Renal pelvis (tissue), 4 donors: ENCODE measurements around the gene ZBTB20. TPM values are rescaled to one million over a fixed set of nuclear protein-coding genes. Genes with fewer than 3 reads are reported as not detected.

Experiments used
- DNase-seq: peaks from one replicate; pipeline ENCODE4 v3.0.0-alpha.2; 2013
- polyA plus RNA-seq, 3 donors: library from polyadenylated mRNA; unstranded; fragments of 120-200 nt; gene quantifications; one replicate each; pipeline ENCODE4 v1.2.1, GENCODE V29; 2013; ENCODE audit not compliant: insufficient read length in 3 of 3

The ZBTB20 gene
- polyA plus RNA-seq, 3 donors = 4.4 to 6.3 (median 5.9) TPM

DNA sequence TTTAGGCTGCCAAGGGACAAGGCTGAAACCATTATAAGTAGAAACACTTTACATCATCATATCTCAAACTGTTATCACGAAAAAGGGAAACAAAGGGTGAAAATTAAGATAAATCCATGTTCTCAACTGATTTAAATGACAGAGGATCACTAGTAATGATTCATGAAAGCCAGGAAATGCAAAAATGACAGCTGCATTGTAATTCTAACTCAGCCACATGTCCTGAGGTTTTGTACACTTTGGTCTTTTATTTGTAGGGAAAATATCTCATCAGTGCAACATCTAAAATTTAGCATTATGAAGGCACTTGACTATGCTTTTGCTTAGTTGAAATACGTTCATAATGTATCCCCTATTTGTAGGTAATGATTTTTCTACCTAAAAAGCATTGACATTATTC is 473.6 kb downstream of the ZBTB20 start:
- DNase-seq = no peak

DNA sequence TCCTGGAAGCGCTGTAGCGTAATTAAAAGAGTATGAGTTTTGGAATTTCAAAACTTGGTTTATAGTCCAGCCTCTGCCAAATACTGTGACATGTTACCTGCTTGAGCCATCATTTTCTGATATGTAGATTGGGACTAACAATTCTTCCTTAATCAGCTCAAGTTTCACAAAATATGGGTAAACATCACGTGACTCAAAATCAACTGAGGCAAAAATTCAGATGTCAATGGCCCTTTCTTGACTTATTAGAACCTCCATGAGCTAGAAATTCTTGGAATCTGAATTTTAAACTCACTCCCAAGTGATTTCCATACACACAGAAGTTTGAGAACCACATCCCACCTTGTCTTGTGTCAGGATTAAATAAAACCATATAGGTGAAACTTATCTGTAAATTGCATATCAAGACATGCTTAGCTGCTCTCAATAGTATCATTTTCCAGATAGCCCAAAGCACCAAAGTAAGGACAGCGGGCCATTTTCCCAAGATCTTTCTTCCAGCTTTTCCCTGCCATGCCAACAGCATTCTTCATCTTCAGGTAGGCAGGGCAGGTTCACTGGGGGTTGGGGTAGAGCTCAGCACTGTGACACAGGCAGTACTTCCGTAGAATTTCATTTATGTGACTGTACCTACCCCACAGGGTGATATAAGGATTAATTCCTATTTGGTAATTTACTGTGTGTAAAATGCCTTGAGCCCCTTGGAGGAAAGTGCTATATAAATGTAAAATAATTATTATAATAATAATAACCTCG is 474.2 kb downstream of the ZBTB20 start:
- no peak for DNase-seq

- no peak for DNase-seq
Observed at GRCh38 chr3:114671741-114672510, 475.2 kb downstream of the ZBTB20 start.

DNA sequence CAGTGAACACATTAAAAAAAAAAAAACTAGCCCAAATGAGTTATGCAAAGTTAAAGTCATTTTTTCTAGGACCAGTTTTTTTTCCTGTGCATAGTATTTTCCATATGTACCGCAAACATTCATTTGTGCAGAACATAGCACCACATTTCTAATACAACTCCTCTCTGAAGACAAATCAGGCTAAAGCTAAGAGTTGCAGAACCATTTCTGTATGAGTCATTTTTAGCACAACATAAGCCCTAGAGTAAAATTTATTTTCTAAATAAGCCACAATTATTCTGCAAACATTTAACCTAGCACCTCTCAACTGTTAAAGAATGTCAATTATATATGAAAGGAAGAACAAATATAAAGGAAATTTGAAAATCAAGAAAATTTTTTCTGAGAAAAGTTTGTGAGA is 477.5 kb downstream of the ZBTB20 start:
- DNase-seq = no peak

DNA sequence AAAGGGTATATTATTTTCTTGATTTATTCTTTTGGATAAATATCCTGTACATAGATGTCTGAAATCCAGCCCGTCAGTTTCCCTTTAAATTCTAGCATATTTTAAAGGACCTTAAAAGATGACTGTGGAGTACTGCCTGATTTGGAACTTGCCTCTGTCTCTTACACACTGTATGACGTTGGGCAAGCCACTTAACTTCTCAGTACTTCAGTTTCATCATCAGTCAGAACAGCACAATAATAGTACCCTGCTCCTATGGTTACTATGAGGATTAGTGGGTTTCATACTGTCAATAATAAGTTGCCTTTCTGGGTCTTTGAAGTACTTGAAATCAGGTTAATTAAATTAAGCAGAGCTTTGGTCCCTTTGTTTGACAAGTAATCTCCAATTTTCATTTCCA is 479.0 kb downstream of the ZBTB20 start:
- no peak for DNase-seq

DNA sequence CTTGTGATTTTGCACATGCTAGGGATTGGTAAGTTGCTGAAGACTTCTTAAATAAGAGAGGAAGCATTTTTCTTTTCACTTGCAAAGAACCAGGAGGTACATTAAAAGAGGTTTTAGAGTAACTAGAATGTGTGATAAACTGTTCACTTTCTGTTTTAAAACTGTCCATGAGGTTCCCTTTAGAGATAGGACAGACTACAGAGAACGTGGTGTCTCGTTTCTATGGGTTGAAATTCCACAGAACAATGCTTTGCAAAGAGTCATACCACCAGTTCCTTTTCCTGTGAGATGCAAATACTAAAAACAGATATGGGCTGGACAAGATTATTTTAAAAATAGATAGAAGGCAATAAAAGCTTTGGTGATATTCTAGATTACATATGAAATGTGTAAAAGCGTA is 480.5 kb downstream of the ZBTB20 start:
- DNase-seq = no peak

DNA sequence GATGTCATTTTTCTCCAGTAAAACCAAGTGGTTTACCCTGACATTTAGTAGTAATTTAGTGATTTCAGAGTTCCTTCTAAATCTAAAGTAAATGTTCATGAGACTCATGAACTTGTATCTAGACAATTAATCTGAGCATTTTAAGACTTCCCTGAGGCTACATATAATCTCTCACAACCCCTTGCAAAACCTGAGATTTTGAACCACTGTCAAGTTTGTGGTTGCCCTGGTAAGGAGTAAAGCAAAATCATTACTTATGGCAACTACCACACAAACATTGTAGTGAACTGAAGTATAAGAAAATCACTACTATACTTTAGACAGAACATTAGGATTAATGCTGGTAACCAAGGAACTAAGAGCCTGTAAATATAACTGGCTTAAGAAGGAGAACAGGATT is 483.1 kb downstream of the ZBTB20 start:
- no peak for DNase-seq

DNA sequence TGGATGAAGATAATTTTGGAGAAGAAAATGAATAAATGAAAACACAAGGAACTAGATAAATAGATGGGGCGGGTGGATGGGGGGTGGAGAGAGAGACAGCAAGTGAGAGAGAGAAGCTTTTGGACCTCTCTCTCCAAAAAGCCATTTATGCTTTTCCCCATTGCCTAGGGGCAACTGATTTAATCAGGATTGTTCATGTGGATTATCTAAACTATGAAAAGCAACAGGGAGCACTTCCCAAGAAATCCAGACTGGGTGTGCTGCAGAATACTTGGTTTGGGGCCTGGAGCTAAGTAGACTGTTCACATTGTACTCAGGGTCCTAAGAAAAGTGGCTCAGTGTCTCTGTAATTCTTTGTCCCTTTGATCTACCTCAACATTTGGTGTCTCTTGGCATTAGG is 486.3 kb downstream of the ZBTB20 start:
- DNase-seq = no peak

DNA sequence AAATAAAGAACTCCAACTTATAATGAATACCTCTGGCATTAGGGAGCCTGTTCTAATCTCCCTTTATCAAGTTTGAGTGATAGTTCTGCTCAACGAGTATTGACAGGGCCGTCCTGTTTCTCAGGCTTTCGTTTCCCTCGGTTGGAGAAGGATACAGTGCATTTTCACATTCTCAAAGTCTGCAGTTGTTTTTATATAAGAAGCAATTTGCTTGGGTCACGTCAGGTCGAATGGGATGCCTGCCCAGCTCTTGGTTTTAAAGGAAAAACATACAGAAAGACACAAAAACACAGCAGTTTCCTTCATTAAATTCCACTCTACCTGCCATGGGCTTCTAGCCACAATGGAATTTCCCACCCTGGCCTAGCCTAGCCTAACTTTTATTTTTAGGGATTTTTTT is 487.0 kb downstream of the ZBTB20 start:
- peak; percentile 36 for DNase-seq

DNA sequence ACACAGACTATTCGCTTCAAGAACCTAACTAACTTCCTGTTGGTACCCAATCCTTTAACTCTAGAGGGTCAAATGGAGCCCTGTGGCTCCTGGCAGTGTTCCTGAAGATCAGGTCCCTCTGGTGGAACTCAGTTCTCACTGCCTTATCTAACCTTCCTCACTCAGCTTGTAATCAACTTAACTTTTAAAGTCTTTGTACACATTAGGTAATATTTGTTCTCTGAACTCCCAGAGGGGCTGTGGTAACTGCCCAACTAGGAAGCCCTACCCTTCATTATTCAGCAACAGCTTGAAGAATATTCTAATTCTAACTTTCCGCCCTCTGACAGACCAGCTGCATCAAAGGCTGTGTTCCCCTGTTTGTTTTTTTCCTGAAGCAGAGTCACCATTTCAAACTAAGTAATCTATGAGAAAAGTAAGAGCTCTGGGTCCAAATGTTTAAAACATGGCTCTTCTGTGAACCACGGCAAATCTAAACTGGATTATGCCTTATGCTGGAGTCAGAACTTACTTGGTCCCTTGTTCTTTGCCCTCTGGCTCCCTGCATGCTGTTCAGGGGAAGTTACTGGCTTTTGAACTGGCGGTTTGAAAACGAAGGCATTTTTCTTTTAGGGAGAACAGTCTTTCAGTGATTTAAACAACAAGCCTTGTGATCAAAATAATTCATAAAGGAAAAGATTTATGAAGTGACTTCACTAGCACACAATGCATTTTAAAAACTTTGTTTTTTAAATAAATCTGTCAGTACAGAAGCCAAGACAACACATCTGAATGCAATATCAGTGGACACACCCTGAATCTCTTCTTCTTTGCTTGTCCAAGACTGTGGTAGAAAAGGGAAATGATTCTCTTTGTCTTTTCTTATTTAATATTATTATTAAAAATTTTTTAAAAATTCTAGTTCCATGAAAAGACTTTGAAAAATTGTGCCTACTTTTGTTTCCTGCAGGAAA is 487.7 kb downstream of the ZBTB20 start:
- no peak for DNase-seq

- no peak for DNase-seq
Observed at GRCh38 chr3:114651555-114651954, 495.5 kb downstream of the ZBTB20 start.

- DNase-seq = no peak
Observed at GRCh38 chr3:114650808-114651207, 496.3 kb downstream of the ZBTB20 start.

GRCh38 chr3:114649331-114649730 is 497.8 kb downstream of the ZBTB20 start:
- no peak for DNase-seq

GRCh38 chr3:114646526-114646925 is 500.6 kb downstream of the ZBTB20 start:
- DNase-seq = no peak

GRCh38 chr3:114645392-114645791 is 501.7 kb downstream of the ZBTB20 start:
- DNase-seq = no peak

GRCh38 chr3:114644367-114644766 is 502.7 kb downstream of the ZBTB20 start:
- no peak for DNase-seq

DNA sequence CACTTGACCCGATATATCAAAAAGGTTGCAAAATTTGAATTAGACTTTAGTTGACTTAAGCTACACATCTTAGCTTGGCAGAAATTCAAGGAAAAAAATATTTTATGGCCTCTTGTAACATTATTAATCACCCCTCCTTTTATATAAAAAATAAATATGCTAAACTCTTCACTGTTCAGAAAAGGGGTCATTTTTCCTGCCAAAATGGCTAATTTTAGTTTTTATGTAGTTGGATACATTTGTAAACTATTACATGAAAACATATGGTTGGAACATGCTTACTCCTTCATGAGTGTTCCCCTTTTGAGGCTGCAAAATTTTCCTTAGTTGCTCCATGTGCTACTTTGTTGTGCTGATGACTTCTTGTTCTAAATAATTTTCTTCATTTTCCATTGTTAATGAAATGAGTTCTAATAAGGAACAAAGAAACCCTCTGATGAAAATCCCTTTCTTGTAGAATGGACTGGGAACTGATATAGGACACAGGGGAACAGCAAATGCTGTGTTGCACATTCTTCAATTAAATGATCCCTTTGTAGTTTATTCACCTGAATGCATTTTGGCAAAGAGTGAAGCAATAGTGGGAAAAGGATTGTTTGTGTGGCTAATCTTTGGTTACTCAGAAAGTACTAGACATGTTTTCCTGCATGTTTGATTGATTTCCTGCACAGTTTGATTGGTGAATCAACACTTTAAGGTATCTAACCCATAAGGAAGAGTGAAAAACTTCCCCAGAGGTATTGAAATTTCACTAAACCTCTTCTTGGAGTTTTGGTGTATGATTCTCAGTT is 503.9 kb downstream of the ZBTB20 start:
- DNase-seq = no peak

DNA sequence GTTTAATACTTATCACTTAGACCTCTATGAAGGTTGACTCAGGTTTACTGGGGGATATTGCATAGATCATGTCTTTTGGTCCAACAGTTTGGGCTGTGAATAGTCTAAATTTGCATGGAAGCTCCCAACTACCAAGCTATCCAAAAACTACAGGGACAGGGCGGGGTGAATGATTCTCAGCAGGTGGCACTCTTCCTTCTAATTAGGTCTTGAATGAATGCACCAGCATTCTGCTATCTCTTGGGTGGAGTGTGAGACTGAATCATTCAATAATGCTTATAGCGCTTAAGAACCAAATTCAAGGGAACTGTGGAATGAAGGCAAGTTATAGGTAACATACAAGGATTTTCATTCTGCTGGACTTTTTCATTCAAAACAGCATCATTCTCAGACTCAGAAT is 507.0 kb downstream of the ZBTB20 start:
- no peak for DNase-seq

GRCh38 chr3:114639171-114639570 is 507.9 kb downstream of the ZBTB20 start:
- DNase-seq = no peak

DNA sequence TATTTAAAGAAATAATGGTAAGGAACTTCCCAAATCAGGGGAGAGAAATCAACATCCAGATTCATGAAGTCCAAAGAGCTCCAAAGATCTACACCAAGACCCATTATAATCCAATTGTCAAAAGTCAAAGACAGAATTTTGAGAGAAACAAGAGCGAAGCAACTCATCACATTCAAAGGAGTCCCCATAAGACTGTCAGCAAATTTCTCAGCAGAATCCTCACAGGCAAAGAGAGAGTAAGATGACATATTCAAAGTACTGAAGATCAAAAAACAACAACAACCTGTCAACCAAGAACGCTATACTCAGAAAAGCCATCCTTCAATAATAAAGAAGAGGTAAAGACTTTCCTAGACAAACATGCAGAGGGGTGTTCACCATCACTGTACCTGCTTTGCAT is 511.2 kb downstream of the ZBTB20 start:
- no peak for DNase-seq

- no peak for DNase-seq
Observed at GRCh38 chr3:114634635-114635034, 512.5 kb downstream of the ZBTB20 start.
